HG03280 (cell line): ENCODE results near the gene CXCR6.

Source experiments
- ATAC-seq: cut with Tn5 transposase; IDR thresholded peaks from one replicate; pipeline ENCODE4 v1.9.1; 2021; ENCODE audit warnings: mild to moderate bottlenecking, moderate library complexity; ENCODE audit not compliant: unreplicated experiment

The CXCR6 gene

GRCh38 chr3:45966950-45967640, 23.8 kb downstream of the CXCR6 start:
- ATAC-seq = no peak

- no peak for ATAC-seq
These were observed 24.5 kb downstream of the CXCR6 start for GRCh38 chr3:45967724-45968123.

- no peak for ATAC-seq
These were observed 24.9 kb downstream of the CXCR6 start for GRCh38 chr3:45968149-45968548.

- no peak for ATAC-seq
These were observed 25.4 kb downstream of the CXCR6 start for GRCh38 chr3:45968706-45969105.

GRCh38 chr3:45969116-45969515, 25.9 kb downstream of the CXCR6 start:
- no peak for ATAC-seq

GRCh38 chr3:45969953-45970352, 26.7 kb downstream of the CXCR6 start:
- no peak for ATAC-seq

- no peak for ATAC-seq
These were observed 29.5 kb downstream of the CXCR6 start for GRCh38 chr3:45972534-45973402.

GRCh38 chr3:45974686-45975085, 31.4 kb downstream of the CXCR6 start:
- no peak for ATAC-seq

GRCh38 chr3:45975686-45976085, 32.4 kb downstream of the CXCR6 start:
- no peak for ATAC-seq

GRCh38 chr3:45976191-45977091, 33.2 kb downstream of the CXCR6 start:
- no peak for ATAC-seq

GRCh38 chr3:45978006-45978761, 34.9 kb downstream of the CXCR6 start:
- ATAC-seq = no peak

GRCh38 chr3:45979378-45979777, 36.1 kb downstream of the CXCR6 start:
- no peak for ATAC-seq

GRCh38 chr3:45980229-45980813, 37.1 kb downstream of the CXCR6 start:
- ATAC-seq = no peak

GRCh38 chr3:45980819-45981218, 37.6 kb downstream of the CXCR6 start:
- no peak for ATAC-seq

GRCh38 chr3:45981346-45982074, 38.2 kb downstream of the CXCR6 start:
- no peak for ATAC-seq

GRCh38 chr3:45983770-45984169, 40.5 kb downstream of the CXCR6 start:
- no peak for ATAC-seq

- ATAC-seq = no peak
These were observed 41.4 kb downstream of the CXCR6 start for GRCh38 chr3:45984331-45985312.
